Measurements from ENCODE around the gene HMGN2.
A peak's percentile ranks its signal among the peaks of the same experiment; 100 is the strongest.
"Not testable (repeated sequence)": the region's sequence is repeated elsewhere in the genome, so short reads cannot be mapped to it uniquely, and the experiment has no call there.

Gene HMGN2

GRCh38 chr1:26496861-26497260 lies 24.6 kb downstream of the HMGN2 start:
- H3K27me3 ChIP-seq (ENCODE audit: control insufficient read depth in 2 of 2, insufficient read depth in 2 of 2, low read length in 2 of 2), result no peaks in the 10 kb centered on the region
- H3K9ac ChIP-seq (ENCODE audit: low read depth in 1 of 2, low read length in 2 of 2), result no peak overlapping the region
- H3K27ac ChIP-seq (ENCODE audit: low read depth in 2 of 2, low read length in 2 of 2), result no peak overlapping the region
- H3K36me3 ChIP-seq (ENCODE audit: control insufficient read depth in 2 of 2, insufficient read depth in 2 of 2, low read length in 2 of 2), result no peaks in the 10 kb centered on the region
- no peak overlapping the region for H3K4me3 ChIP-seq (ENCODE audit: low read length in 2 of 2)
- peaks cover 6 to 11% of the 10 kb centered on the region in 2 donors for H3K4me1 ChIP-seq (ENCODE audit: control insufficient read depth in 2 of 2, insufficient read depth in 2 of 2, low read length in 2 of 2)
- H3K9me3 ChIP-seq (ENCODE audit: control insufficient read depth in 2 of 2, low read length in 2 of 2), result no peaks in the 10 kb centered on the region

GRCh38 chr1:26498894-26499293 lies 26.7 kb downstream of the HMGN2 start:
- H3K27ac ChIP-seq (ENCODE audit: low read depth in 2 of 2, low read length in 2 of 2), result no peak overlapping the region
- no peaks in the 10 kb centered on the region for H3K9me3 ChIP-seq (ENCODE audit: control insufficient read depth in 2 of 2, low read length in 2 of 2)
- H3K9ac ChIP-seq (ENCODE audit: low read depth in 1 of 2, low read length in 2 of 2), result no peak overlapping the region
- no peaks in the 10 kb centered on the region for H3K36me3 ChIP-seq (ENCODE audit: control insufficient read depth in 2 of 2, insufficient read depth in 2 of 2, low read length in 2 of 2)
- H3K4me1 ChIP-seq (ENCODE audit: control insufficient read depth in 2 of 2, insufficient read depth in 2 of 2, low read length in 2 of 2), result peaks cover 10 to 17% of the 10 kb centered on the region in 2 donors
- no peaks in the 10 kb centered on the region for H3K27me3 ChIP-seq (ENCODE audit: control insufficient read depth in 2 of 2, insufficient read depth in 2 of 2, low read length in 2 of 2)
- H3K4me3 ChIP-seq (ENCODE audit: low read length in 2 of 2), result no peak overlapping the region

- Histone ChIP-seq H3K27ac (ENCODE audit: low read depth in 2 of 2, low read length in 2 of 2) (peak overlapping the region; percentile 97 to 99), H3K36me3 (ENCODE audit: control insufficient read depth in 2 of 2, insufficient read depth in 2 of 2, low read length in 2 of 2) (no peaks in the 10 kb centered on the region), H3K4me3 (ENCODE audit: low read length in 2 of 2) (peak overlapping the region; percentile 85 to 86), H3K9me3 (ENCODE audit: control insufficient read depth in 2 of 2, low read length in 2 of 2) (no peaks in the 10 kb centered on the region), H3K4me1 (ENCODE audit: control insufficient read depth in 2 of 2, insufficient read depth in 2 of 2, low read length in 2 of 2) (peaks cover 10 to 17% of the 10 kb centered on the region in 2 donors), H3K27me3 (ENCODE audit: control insufficient read depth in 2 of 2, insufficient read depth in 2 of 2, low read length in 2 of 2) (no peaks in the 10 kb centered on the region), H3K9ac (ENCODE audit: low read depth in 1 of 2, low read length in 2 of 2) (peak overlapping the region; percentile 87 to 91)
These were observed 28.4 kb downstream of the HMGN2 start for GRCh38 chr1:26500488-26501175.

GRCh38 chr1:26510711-26511110 lies 38.5 kb downstream of the HMGN2 start:
- H3K27ac ChIP-seq (ENCODE audit: low read depth in 2 of 2, low read length in 2 of 2); H3K9me3 ChIP-seq (ENCODE audit: control insufficient read depth in 2 of 2, low read length in 2 of 2); H3K4me1 ChIP-seq (ENCODE audit: control insufficient read depth in 2 of 2, insufficient read depth in 2 of 2, low read length in 2 of 2); H3K9ac ChIP-seq (ENCODE audit: low read depth in 1 of 2, low read length in 2 of 2); H3K27me3 ChIP-seq (ENCODE audit: control insufficient read depth in 2 of 2, insufficient read depth in 2 of 2, low read length in 2 of 2); H3K4me3 ChIP-seq (ENCODE audit: low read length in 2 of 2); H3K36me3 ChIP-seq (ENCODE audit: control insufficient read depth in 2 of 2, insufficient read depth in 2 of 2, low read length in 2 of 2): not testable (repeated sequence)

GRCh38 chr1:26515836-26516235 lies 43.6 kb downstream of the HMGN2 start:
- H3K27me3 ChIP-seq (ENCODE audit: control insufficient read depth in 2 of 2, insufficient read depth in 2 of 2, low read length in 2 of 2); H3K9ac ChIP-seq (ENCODE audit: low read depth in 1 of 2, low read length in 2 of 2); H3K9me3 ChIP-seq (ENCODE audit: control insufficient read depth in 2 of 2, low read length in 2 of 2); H3K4me1 ChIP-seq (ENCODE audit: control insufficient read depth in 2 of 2, insufficient read depth in 2 of 2, low read length in 2 of 2); H3K4me3 ChIP-seq (ENCODE audit: low read length in 2 of 2); H3K36me3 ChIP-seq (ENCODE audit: control insufficient read depth in 2 of 2, insufficient read depth in 2 of 2, low read length in 2 of 2); H3K27ac ChIP-seq (ENCODE audit: low read depth in 2 of 2, low read length in 2 of 2): not testable (repeated sequence)

- H3K9ac ChIP-seq (ENCODE audit: low read depth in 1 of 2, low read length in 2 of 2), result no peak overlapping the region
- no peak overlapping the region for H3K4me3 ChIP-seq (ENCODE audit: low read length in 2 of 2)
- no peaks in the 10 kb centered on the region for H3K9me3 ChIP-seq (ENCODE audit: control insufficient read depth in 2 of 2, low read length in 2 of 2)
- no peaks in the 10 kb centered on the region for H3K27me3 ChIP-seq (ENCODE audit: control insufficient read depth in 2 of 2, insufficient read depth in 2 of 2, low read length in 2 of 2)
- no peaks in the 10 kb centered on the region for H3K4me1 ChIP-seq (ENCODE audit: control insufficient read depth in 2 of 2, insufficient read depth in 2 of 2, low read length in 2 of 2)
- no peaks in the 10 kb centered on the region for H3K36me3 ChIP-seq (ENCODE audit: control insufficient read depth in 2 of 2, insufficient read depth in 2 of 2, low read length in 2 of 2)
- H3K27ac ChIP-seq (ENCODE audit: low read depth in 2 of 2, low read length in 2 of 2), result no peak overlapping the region
These were observed 44.9 kb downstream of the HMGN2 start for GRCh38 chr1:26516987-26517765.

GRCh38 chr1:26517766-26518049 lies 45.5 kb downstream of the HMGN2 start:
- Histone ChIP-seq H3K36me3 (ENCODE audit: control insufficient read depth in 2 of 2, insufficient read depth in 2 of 2, low read length in 2 of 2) (no peaks in the 10 kb centered on the region), H3K9me3 (ENCODE audit: control insufficient read depth in 2 of 2, low read length in 2 of 2) (no peaks in the 10 kb centered on the region), H3K27ac (ENCODE audit: low read depth in 2 of 2, low read length in 2 of 2) (no peak overlapping the region), H3K4me1 (ENCODE audit: control insufficient read depth in 2 of 2, insufficient read depth in 2 of 2, low read length in 2 of 2) (no peaks in the 10 kb centered on the region), H3K27me3 (ENCODE audit: control insufficient read depth in 2 of 2, insufficient read depth in 2 of 2, low read length in 2 of 2) (no peaks in the 10 kb centered on the region), H3K9ac (ENCODE audit: low read depth in 1 of 2, low read length in 2 of 2) (no peak overlapping the region), H3K4me3 (ENCODE audit: low read length in 2 of 2) (no peak overlapping the region)

- Histone ChIP-seq H3K27me3 (ENCODE audit: control insufficient read depth in 2 of 2, insufficient read depth in 2 of 2, low read length in 2 of 2) (no peaks in the 10 kb centered on the region), H3K4me3 (ENCODE audit: low read length in 2 of 2) (no peak overlapping the region), H3K4me1 (ENCODE audit: control insufficient read depth in 2 of 2, insufficient read depth in 2 of 2, low read length in 2 of 2) (no peaks in the 10 kb centered on the region), H3K27ac (ENCODE audit: low read depth in 2 of 2, low read length in 2 of 2) (no peak overlapping the region), H3K9me3 (ENCODE audit: control insufficient read depth in 2 of 2, low read length in 2 of 2) (no peaks in the 10 kb centered on the region), H3K36me3 (ENCODE audit: control insufficient read depth in 2 of 2, insufficient read depth in 2 of 2, low read length in 2 of 2) (no peaks in the 10 kb centered on the region), H3K9ac (ENCODE audit: low read depth in 1 of 2, low read length in 2 of 2) (no peak overlapping the region)
These were observed 46.1 kb downstream of the HMGN2 start for GRCh38 chr1:26518355-26518754.

GRCh38 chr1:26520339-26520738 lies 48.1 kb downstream of the HMGN2 start:
- H3K27me3 ChIP-seq (ENCODE audit: control insufficient read depth in 2 of 2, insufficient read depth in 2 of 2, low read length in 2 of 2), result peaks cover 4 to 8% of the 10 kb centered on the region in 2 donors
- no peaks in the 10 kb centered on the region for H3K36me3 ChIP-seq (ENCODE audit: control insufficient read depth in 2 of 2, insufficient read depth in 2 of 2, low read length in 2 of 2)
- H3K4me3 ChIP-seq (ENCODE audit: low read length in 2 of 2), result no peak overlapping the region
- H3K27ac ChIP-seq (ENCODE audit: low read depth in 2 of 2, low read length in 2 of 2), result no peak overlapping the region
- H3K9me3 ChIP-seq (ENCODE audit: control insufficient read depth in 2 of 2, low read length in 2 of 2), result no peaks in the 10 kb centered on the region
- no peaks in the 10 kb centered on the region for H3K4me1 ChIP-seq (ENCODE audit: control insufficient read depth in 2 of 2, insufficient read depth in 2 of 2, low read length in 2 of 2)
- no peak overlapping the region for H3K9ac ChIP-seq (ENCODE audit: low read depth in 1 of 2, low read length in 2 of 2)

- Histone ChIP-seq H3K36me3 (ENCODE audit: control insufficient read depth in 2 of 2, insufficient read depth in 2 of 2, low read length in 2 of 2) (no peaks in the 10 kb centered on the region), H3K4me3 (ENCODE audit: low read length in 2 of 2) (no peak overlapping the region), H3K4me1 (ENCODE audit: control insufficient read depth in 2 of 2, insufficient read depth in 2 of 2, low read length in 2 of 2) (no peaks in the 10 kb centered on the region), H3K9me3 (ENCODE audit: control insufficient read depth in 2 of 2, low read length in 2 of 2) (no peaks in the 10 kb centered on the region), H3K27ac (ENCODE audit: low read depth in 2 of 2, low read length in 2 of 2) (no peak overlapping the region), H3K9ac (ENCODE audit: low read depth in 1 of 2, low read length in 2 of 2) (no peak overlapping the region), H3K27me3 (ENCODE audit: control insufficient read depth in 2 of 2, insufficient read depth in 2 of 2, low read length in 2 of 2) (peaks cover 4 to 8% of the 10 kb centered on the region in 2 donors)
These were observed 49.4 kb downstream of the HMGN2 start for GRCh38 chr1:26521669-26522030.
